ENCODE results near the gene FBXO3.

DNA sequence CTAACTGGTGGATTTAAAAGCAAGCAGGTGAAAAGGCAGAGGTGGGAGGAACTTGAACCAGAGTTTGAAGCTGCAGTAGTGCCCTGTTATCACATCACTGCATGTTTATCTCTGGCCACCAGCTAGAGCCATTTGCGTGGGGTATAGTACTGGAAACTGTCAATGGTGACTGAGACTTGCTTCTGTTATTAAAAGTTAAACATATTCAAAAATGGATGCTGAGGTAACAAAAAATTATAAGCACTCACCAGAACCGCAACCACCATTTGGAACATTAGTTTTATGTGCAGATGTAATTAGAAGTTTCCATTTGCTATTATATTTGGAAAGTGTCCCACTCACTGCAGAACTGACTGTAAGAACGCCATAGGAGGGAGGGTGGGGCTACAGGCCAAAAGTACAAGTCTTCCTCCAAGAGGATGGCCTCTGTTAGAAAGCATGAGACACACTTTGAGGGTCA, 36.9 kb downstream of the FBXO3 start:
- TF ChIP-seq, protein P1, sequence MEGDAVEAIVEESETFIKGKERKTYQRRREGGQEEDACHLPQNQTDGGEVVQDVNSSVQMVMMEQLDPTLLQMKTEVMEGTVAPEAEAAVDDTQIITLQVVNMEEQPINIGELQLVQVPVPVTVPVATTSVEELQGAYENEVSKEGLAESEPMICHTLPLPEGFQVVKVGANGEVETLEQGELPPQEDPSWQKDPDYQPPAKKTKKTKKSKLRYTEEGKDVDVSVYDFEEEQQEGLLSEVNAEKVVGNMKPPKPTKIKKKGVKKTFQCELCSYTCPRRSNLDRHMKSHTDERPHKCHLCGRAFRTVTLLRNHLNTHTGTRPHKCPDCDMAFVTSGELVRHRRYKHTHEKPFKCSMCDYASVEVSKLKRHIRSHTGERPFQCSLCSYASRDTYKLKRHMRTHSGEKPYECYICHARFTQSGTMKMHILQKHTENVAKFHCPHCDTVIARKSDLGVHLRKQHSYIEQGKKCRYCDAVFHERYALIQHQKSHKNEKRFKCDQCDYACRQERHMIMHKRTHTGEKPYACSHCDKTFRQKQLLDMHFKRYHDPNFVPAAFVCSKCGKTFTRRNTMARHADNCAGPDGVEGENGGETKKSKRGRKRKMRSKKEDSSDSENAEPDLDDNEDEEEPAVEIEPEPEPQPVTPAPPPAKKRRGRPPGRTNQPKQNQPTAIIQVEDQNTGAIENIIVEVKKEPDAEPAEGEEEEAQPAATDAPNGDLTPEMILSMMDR (IDR thresholded peaks at IDR 0.05) = no peak
- TF ChIP-seq EZH2 (IDR thresholded peaks at IDR 0.05) (no peak), EZH2phosphoT487 (IDR thresholded peaks at IDR 0.05) (no peak)
